Endodermal cell (in vitro differentiated cells): Measurements from ENCODE around the gene TRIM23. TPM values are rescaled to one million over a fixed set of nuclear protein-coding genes. Genes with fewer than 3 reads are reported as not detected.

Experiments used
- DNase-seq: peaks from one replicate; pipeline ENCODE4 v3.0.0-alpha.2; 2017
- H3K27ac ChIP-seq: 2 replicates; pipeline ENCODE4 v1.5.1; 2013; ENCODE audit warnings: mild to moderate bottlenecking, low read depth, low read length, moderate library complexity
- H3K27me3 ChIP-seq: 2 replicates; pipeline ENCODE4 v1.6.1; 2013; ENCODE audit warnings: mild to moderate bottlenecking, low read length, moderate library complexity; ENCODE audit not compliant: insufficient read depth, control insufficient read depth, poor library complexity, severe bottlenecking
- H3K36me3 ChIP-seq: 2 replicates; pipeline ENCODE4 v1.7.0; 2013; ENCODE audit warnings: mild to moderate bottlenecking, low read length, moderate library complexity; ENCODE audit not compliant: control insufficient read depth, insufficient read depth
- H3K4me1 ChIP-seq: one replicate; pipeline ENCODE4 v1.7.0; 2013; ENCODE audit warnings: low read length; ENCODE audit not compliant: control insufficient read depth, insufficient read depth
- H3K4me3 ChIP-seq: 2 replicates; pipeline ENCODE4 v1.5.1; 2013; ENCODE audit warnings: mild to moderate bottlenecking, low read length, moderate library complexity
- H3K9ac ChIP-seq: 2 replicates; pipeline ENCODE4 v1.6.1; 2013; ENCODE audit warnings: mild to moderate bottlenecking, low read length, moderate library complexity; ENCODE audit not compliant: poor library complexity, severe bottlenecking; ENCODE audit errors: extremely low read depth
- H3K9me3 ChIP-seq: 2 replicates; pipeline ENCODE4 v1.6.1; 2013; ENCODE audit warnings: mild to moderate bottlenecking, low read length, moderate library complexity; ENCODE audit not compliant: control insufficient read depth
- H3K27ac Mint-ChIP-seq: 2 replicates; pipeline ENCODE4 v1.8.0; 2020; ENCODE audit warnings: mixed read lengths
- H3K27me3 Mint-ChIP-seq: 2 replicates; pipeline ENCODE4 v1.8.0; 2021; ENCODE audit warnings: mild to moderate bottlenecking, mixed read lengths; ENCODE audit not compliant: insufficient read depth
- H3K36me3 Mint-ChIP-seq: 2 replicates; pipeline ENCODE4 v1.8.0; 2020; ENCODE audit warnings: low read depth, mixed read lengths
- H3K4me1 Mint-ChIP-seq: 2 replicates; pipeline ENCODE4 v1.8.0; 2020; ENCODE audit warnings: mixed read lengths
- H3K4me3 Mint-ChIP-seq: 2 replicates; pipeline ENCODE4 v1.8.0; 2020; ENCODE audit warnings: mild to moderate bottlenecking, moderate library complexity, mixed read lengths
- H3K9me3 Mint-ChIP-seq: 2 replicates; pipeline ENCODE4 v1.8.0; 2020; ENCODE audit warnings: mild to moderate bottlenecking, mixed read lengths
- WGBS, 2 experiments: methylation state at CpG; one replicate each; pipeline versions ENCODE4 v1.1.5 to v1.1.7; 2013; ENCODE audit warnings: missing lambda C conversion rate in 2 of 2, mixed read lengths in 1 of 2; ENCODE audit not compliant: insufficient coverage in 1 of 2, insufficient read length in 1 of 2; 5-methylcytosine and 5-hydroxymethylcytosine counted together
- total RNA-seq, 2 donors: library from RNA; stranded (reverse); fragmentation: NEBNext Ultra II Directional in 1 of 2; extraction: Animal tissue kit (Norgen Biotek cat#: 25700) in 1 of 2; gene quantifications; 2 replicates in 1 of 2; 3 replicates in 1 of 2; pipeline ENCODE4 v1.2.1, GENCODE V29; 2021
- TF ChIP-seq, protein P1 (sequence below): fragments of 200-600 bp; sonication (generic); conservative IDR thresholded peaks from 2 replicates; pipeline ENCODE4 v1.5.0; 2021; ENCODE audit warnings: antibody characterized with exemption, mild to moderate bottlenecking

TRIM23 gene
- total RNA-seq, 2 donors from 2014 or later, result 13.5 to 17.5 TPM

- H3K27me3 Mint-ChIP-seq, result no peaks in the 10 kb centered on the region
- H3K27ac Mint-ChIP-seq, result no peak overlapping the region
- 85 to 95% methylated on average over 3 to 5 of the region's 5 CpGs for WGBS, 2 experiments
- peaks cover 54% of the 10 kb centered on the region for H3K36me3 ChIP-seq
- no peaks in the 10 kb centered on the region for H3K27me3 ChIP-seq
- H3K27ac ChIP-seq, result no peak overlapping the region
- DNase-seq, result no peak
- no peaks in the 10 kb centered on the region for H3K9me3 Mint-ChIP-seq
- no peak overlapping the region for H3K4me3 Mint-ChIP-seq
- H3K9ac ChIP-seq, result no peak overlapping the region
- TF ChIP-seq, protein P1, sequence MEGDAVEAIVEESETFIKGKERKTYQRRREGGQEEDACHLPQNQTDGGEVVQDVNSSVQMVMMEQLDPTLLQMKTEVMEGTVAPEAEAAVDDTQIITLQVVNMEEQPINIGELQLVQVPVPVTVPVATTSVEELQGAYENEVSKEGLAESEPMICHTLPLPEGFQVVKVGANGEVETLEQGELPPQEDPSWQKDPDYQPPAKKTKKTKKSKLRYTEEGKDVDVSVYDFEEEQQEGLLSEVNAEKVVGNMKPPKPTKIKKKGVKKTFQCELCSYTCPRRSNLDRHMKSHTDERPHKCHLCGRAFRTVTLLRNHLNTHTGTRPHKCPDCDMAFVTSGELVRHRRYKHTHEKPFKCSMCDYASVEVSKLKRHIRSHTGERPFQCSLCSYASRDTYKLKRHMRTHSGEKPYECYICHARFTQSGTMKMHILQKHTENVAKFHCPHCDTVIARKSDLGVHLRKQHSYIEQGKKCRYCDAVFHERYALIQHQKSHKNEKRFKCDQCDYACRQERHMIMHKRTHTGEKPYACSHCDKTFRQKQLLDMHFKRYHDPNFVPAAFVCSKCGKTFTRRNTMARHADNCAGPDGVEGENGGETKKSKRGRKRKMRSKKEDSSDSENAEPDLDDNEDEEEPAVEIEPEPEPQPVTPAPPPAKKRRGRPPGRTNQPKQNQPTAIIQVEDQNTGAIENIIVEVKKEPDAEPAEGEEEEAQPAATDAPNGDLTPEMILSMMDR, result no peak
- no peaks in the 10 kb centered on the region for H3K9me3 ChIP-seq
- H3K4me3 ChIP-seq, result no peak overlapping the region
- H3K4me1 Mint-ChIP-seq, result no peaks in the 10 kb centered on the region
- H3K36me3 Mint-ChIP-seq, result peaks cover 33% of the 10 kb centered on the region
- H3K4me1 ChIP-seq, result no peaks in the 10 kb centered on the region
These were observed 70.2 kb downstream of the TRIM23 start for GRCh38 chr5:65553941-65554340.

GRCh38 chr5:65548281-65548680 lies 75.9 kb downstream of the TRIM23 start:
- H3K27me3 ChIP-seq, result no peaks in the 10 kb centered on the region
- peaks cover 52% of the 10 kb centered on the region for H3K36me3 ChIP-seq
- H3K36me3 Mint-ChIP-seq, result peaks cover 62% of the 10 kb centered on the region

DNA sequence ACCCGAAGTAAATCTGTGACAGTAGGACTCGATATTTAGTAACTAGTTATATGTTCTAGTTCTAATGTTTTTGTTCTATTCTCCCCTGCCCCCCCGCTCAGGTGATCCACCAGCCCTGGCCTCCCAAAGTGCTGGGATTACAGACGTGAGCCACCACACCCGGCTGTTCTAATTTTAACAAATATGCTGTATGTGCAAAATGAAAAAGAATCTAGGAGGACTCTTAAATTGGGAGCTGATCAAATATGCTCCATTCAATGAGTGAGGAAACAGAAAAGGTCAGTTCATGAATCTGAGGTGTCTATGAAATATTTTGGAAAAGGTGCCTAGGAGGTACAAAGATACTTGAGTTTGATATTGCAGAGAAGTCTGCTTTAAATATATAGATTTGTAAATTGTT lies 78.0 kb downstream of the TRIM23 start:
- Histone ChIP-seq H3K27ac (no peak overlapping the region), H3K36me3 (peaks cover 56% of the 10 kb centered on the region), H3K4me1 (no peaks in the 10 kb centered on the region), H3K9ac (no peak overlapping the region), H3K4me3 (no peak overlapping the region), H3K9me3 (no peaks in the 10 kb centered on the region), H3K27me3 (no peaks in the 10 kb centered on the region)
- no peaks in the 10 kb centered on the region for H3K9me3 Mint-ChIP-seq
- H3K4me3 Mint-ChIP-seq, result no peak overlapping the region
- no peak overlapping the region for H3K27ac Mint-ChIP-seq
- no peaks in the 10 kb centered on the region for H3K4me1 Mint-ChIP-seq
- no peak for DNase-seq
- H3K27me3 Mint-ChIP-seq, result no peaks in the 10 kb centered on the region
- H3K36me3 Mint-ChIP-seq, result peaks cover 71% of the 10 kb centered on the region
- WGBS, 2 experiments, result 96% methylated on average over 5 of the region's 5 CpGs
- TF ChIP-seq, protein P1, result no peak

More at GRCh38 chr5:65548281-65548680, 75.9 kb downstream of the TRIM23 start:
- WGBS, 2 experiments, result 95 to 100% methylated on average over 6 to 7 of the region's 7 CpGs
- Mint-ChIP-seq H3K27ac (no peak overlapping the region), H3K4me3 (no peak overlapping the region), H3K27me3 (no peaks in the 10 kb centered on the region), H3K9me3 (no peaks in the 10 kb centered on the region), H3K4me1 (no peaks in the 10 kb centered on the region)
- H3K9ac ChIP-seq, result no peak overlapping the region
- no peaks in the 10 kb centered on the region for H3K9me3 ChIP-seq
- H3K4me3 ChIP-seq, result no peak overlapping the region
- H3K4me1 ChIP-seq, result no peaks in the 10 kb centered on the region
- H3K27ac ChIP-seq, result no peak overlapping the region
- DNase-seq, result no peak
- TF ChIP-seq, protein P1, result no peak
